ENCODE results near the gene RRP12.

Gene RRP12

DNA sequence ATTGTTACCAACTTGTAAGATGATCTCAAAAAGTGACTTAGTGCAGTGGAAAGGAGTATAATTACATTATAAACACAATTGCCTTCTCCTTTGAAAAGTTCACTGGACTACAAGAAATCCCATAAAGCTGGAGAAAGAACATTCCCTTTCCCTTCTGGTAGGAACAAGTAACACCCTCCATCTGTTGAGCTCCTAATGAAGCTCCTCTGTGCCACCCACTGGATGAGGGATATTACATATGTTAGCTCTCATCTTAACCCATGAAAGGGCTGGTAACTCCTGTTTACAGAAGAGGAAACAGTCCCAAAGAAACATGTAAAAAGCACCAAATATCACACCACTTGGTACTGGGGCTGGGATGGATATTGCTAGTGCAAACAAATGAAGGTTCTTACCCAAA is 32.9 kb upstream of the RRP12 start:
- no peak overlapping the region for H4K91ac ChIP-seq (ENCODE audit: low read depth, low read length)
- no peak overlapping the region for H2BK12ac ChIP-seq (ENCODE audit: low read length)
- peaks cover 1% of the 10 kb centered on the region for H3K79me2 ChIP-seq (ENCODE audit: control insufficient read depth, insufficient read depth, low read length, poor library complexity)
- no peak overlapping the region for H3K9ac ChIP-seq (ENCODE audit: low read length)
- peaks cover 42 to 56% of the 10 kb centered on the region in 2 experiments for H3K36me3 ChIP-seq (ENCODE audit: control insufficient read depth in 1 of 2, insufficient read depth in 2 of 2, low read length in 2 of 2)
- H2AK5ac ChIP-seq (ENCODE audit: low read length): no peak overlapping the region
- H3K4me2 ChIP-seq (ENCODE audit: low read length): no peak overlapping the region
- H3K27ac ChIP-seq (ENCODE audit: low read depth, low read length): no peak overlapping the region
- no peak overlapping the region for H3K23ac ChIP-seq (ENCODE audit: low read length)
- no peak overlapping the region for H2BK5ac ChIP-seq (ENCODE audit: low read depth, low read length, poor library complexity)
- no peak overlapping the region for H4K12ac ChIP-seq (ENCODE audit: low read depth, low read length)
- H3K9me3 ChIP-seq (ENCODE audit: insufficient read depth, low read depth, low read length): no peaks in the 10 kb centered on the region
- H3K79me1 ChIP-seq (ENCODE audit: low read length): no peaks in the 10 kb centered on the region
- H2AFZ ChIP-seq (ENCODE audit: insufficient read depth, low read length, poor library complexity): no peak overlapping the region
- H3K14ac ChIP-seq (ENCODE audit: low read length): no peak overlapping the region
- H3K18ac ChIP-seq (ENCODE audit: low read length): no peak overlapping the region
- no peaks in the 10 kb centered on the region for H3K27me3 ChIP-seq (ENCODE audit: insufficient read depth, low read length)
- no peaks in the 10 kb centered on the region for H3K4me1 ChIP-seq (ENCODE audit: control insufficient read depth in 1 of 2, insufficient read depth in 2 of 2, low read length in 2 of 2)
- no peak overlapping the region for H3K4me3 ChIP-seq (ENCODE audit: low read depth, low read length)
- no peak for DNase-seq
- no peak overlapping the region for H3K4ac ChIP-seq (ENCODE audit: low read depth, low read length)
- no peak overlapping the region for H4K8ac ChIP-seq (ENCODE audit: low read depth, low read length)
- H2BK120ac ChIP-seq (ENCODE audit: insufficient read depth, low read length, poor library complexity): no peak overlapping the region

GRCh38 chr10:97428572-97428981 is 27.4 kb upstream of the RRP12 start:
- H2BK120ac ChIP-seq (ENCODE audit: insufficient read depth, low read length, poor library complexity): no peak overlapping the region
- peaks cover 2 to 5% of the 10 kb centered on the region in 2 experiments for H3K4me1 ChIP-seq (ENCODE audit: control insufficient read depth in 1 of 2, insufficient read depth in 2 of 2, low read length in 2 of 2)
- WGBS (ENCODE audit: extremely low coverage, insufficient coverage, insufficient read length): no CpG with 5 or more reads among the region's 4 CpGs

DNA sequence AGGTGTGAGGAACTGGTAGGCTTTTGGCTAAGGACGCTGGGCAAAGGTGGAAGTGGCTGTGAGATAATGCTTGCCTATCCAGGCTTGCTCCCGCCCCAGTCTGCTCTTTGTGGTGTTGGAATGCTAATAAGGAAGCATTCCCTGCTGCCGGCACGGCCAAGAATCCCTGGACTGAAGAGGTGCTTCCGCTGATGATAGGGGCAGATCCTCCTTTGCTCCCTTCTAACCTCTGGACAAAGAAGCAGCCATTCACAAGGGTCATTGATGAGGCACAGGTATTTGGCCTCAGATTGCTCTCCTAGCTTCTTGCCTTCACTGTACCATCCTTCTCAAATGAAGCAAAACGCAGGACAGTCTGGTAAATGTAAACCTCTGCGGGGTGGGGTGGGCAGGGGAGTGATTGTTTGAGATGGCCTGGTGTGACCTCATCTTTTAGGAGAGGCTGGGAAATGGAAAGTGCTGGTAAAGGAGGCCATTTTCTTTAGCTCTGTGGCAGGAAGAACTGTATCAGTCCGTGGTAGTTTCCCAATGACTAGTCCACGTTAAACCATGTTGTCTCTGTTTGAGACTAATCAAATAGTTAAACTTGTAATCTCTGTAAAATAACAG is 26.5 kb upstream of the RRP12 start:
- Histone ChIP-seq H3K14ac (ENCODE audit: low read length) (peak overlapping the region; percentile 6), H3K36me3 (ENCODE audit: control insufficient read depth in 1 of 2, insufficient read depth in 2 of 2, low read length in 2 of 2) (peaks cover 12 to 21% of the 10 kb centered on the region in 2 experiments), H3K18ac (ENCODE audit: low read length) (no peak overlapping the region), H3K4me1 (ENCODE audit: control insufficient read depth in 1 of 2, insufficient read depth in 2 of 2, low read length in 2 of 2) (peaks cover 2 to 5% of the 10 kb centered on the region in 2 experiments), H4K91ac (ENCODE audit: low read depth, low read length) (no peak overlapping the region), H3K4ac (ENCODE audit: low read depth, low read length) (peak overlapping the region; percentile 29), H3K27me3 (ENCODE audit: insufficient read depth, low read length) (no peaks in the 10 kb centered on the region), H4K8ac (ENCODE audit: low read depth, low read length) (no peak overlapping the region), H2AK5ac (ENCODE audit: low read length) (no peak overlapping the region), H3K23ac (ENCODE audit: low read length) (no peak overlapping the region), H2BK120ac (ENCODE audit: insufficient read depth, low read length, poor library complexity) (no peak overlapping the region), H2AFZ (ENCODE audit: insufficient read depth, low read length, poor library complexity) (no peak overlapping the region), H3K79me1 (ENCODE audit: low read length) (peaks cover 12% of the 10 kb centered on the region), H3K4me2 (ENCODE audit: low read length) (peak overlapping the region; percentile 60), H2BK5ac (ENCODE audit: low read depth, low read length, poor library complexity) (no peak overlapping the region), H3K27ac (ENCODE audit: low read depth, low read length) (peak overlapping the region; percentile 60), H4K12ac (ENCODE audit: low read depth, low read length) (peak overlapping the region; percentile 0), H3K9ac (ENCODE audit: low read length) (no peak overlapping the region), H3K9me3 (ENCODE audit: insufficient read depth, low read depth, low read length) (no peaks in the 10 kb centered on the region), H2BK12ac (ENCODE audit: low read length) (no peak overlapping the region), H3K4me3 (ENCODE audit: low read depth, low read length) (peak overlapping the region; percentile 34), H3K79me2 (ENCODE audit: control insufficient read depth, insufficient read depth, low read length, poor library complexity) (peaks cover 14% of the 10 kb centered on the region)
- peak; percentile 64 to 74 for DNase-seq
- WGBS (ENCODE audit: extremely low coverage, insufficient coverage, insufficient read length): no CpG with 5 or more reads among the region's 9 CpGs

More at GRCh38 chr10:97428572-97428981, 27.4 kb upstream of the RRP12 start:
- Histone ChIP-seq H3K4me3 (ENCODE audit: low read depth, low read length) (no peak overlapping the region), H3K9me3 (ENCODE audit: insufficient read depth, low read depth, low read length) (no peaks in the 10 kb centered on the region), H4K12ac (ENCODE audit: low read depth, low read length) (no peak overlapping the region), H3K4ac (ENCODE audit: low read depth, low read length) (peak overlapping the region; percentile 57), H3K14ac (ENCODE audit: low read length) (no peak overlapping the region), H2AFZ (ENCODE audit: insufficient read depth, low read length, poor library complexity) (no peak overlapping the region), H4K8ac (ENCODE audit: low read depth, low read length) (no peak overlapping the region), H4K91ac (ENCODE audit: low read depth, low read length) (no peak overlapping the region), H2BK5ac (ENCODE audit: low read depth, low read length, poor library complexity) (no peak overlapping the region), H3K4me2 (ENCODE audit: low read length) (peak overlapping the region; percentile 70), H3K18ac (ENCODE audit: low read length) (no peak overlapping the region), H3K79me2 (ENCODE audit: control insufficient read depth, insufficient read depth, low read length, poor library complexity) (peaks cover 14% of the 10 kb centered on the region), H3K36me3 (ENCODE audit: control insufficient read depth in 1 of 2, insufficient read depth in 2 of 2, low read length in 2 of 2) (peaks cover 15 to 25% of the 10 kb centered on the region in 2 experiments), H2BK12ac (ENCODE audit: low read length) (no peak overlapping the region), H3K27me3 (ENCODE audit: insufficient read depth, low read length) (no peaks in the 10 kb centered on the region), H3K9ac (ENCODE audit: low read length) (no peak overlapping the region), H3K27ac (ENCODE audit: low read depth, low read length) (peak overlapping the region; percentile 37), H3K79me1 (ENCODE audit: low read length) (peaks cover 12% of the 10 kb centered on the region), H3K23ac (ENCODE audit: low read length) (no peak overlapping the region), H2AK5ac (ENCODE audit: low read length) (no peak overlapping the region)
- no peak for DNase-seq

DNA sequence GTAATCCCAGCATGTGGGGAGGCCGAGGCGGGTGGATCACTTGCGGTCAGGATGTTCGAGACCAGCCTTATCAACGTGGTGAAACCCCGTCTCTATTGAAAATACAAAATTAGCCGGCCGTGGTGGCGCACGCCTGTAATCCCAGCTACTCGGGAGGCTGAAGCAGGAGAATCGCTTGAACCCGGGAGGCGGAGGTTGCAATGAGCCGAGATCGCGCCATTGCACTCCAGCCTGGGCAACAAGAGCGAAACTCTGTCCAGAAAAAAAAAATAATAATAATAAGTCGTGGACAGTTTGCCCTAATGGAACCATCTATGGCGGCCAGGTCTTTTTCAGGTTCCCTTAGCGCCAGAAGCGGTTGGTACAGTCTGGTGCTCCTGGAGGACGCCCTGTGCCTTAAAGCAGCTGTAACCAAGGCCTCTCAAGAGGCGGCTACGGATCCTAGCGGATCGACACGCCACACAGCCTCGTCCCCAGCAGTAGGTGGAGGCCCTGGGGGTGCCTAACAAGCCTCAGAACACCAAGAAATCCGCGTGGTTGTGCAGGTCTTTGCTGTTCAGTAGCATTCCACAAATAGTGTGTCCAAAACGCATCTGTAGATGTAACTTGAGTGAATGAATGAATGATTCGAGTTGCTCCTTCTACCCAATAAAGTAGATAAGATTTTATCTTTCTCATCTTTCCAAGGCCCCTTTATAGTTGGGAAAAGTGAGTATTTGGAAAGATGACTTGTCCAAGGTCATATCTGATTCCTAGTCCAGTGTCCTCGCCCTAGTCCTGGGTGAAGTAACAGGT is 25.8 kb upstream of the RRP12 start:
- Histone ChIP-seq H3K27ac (ENCODE audit: low read depth, low read length) (peak overlapping the region; percentile 70), H4K91ac (ENCODE audit: low read depth, low read length) (peak overlapping the region; percentile 83), H3K79me1 (ENCODE audit: low read length) (peaks cover 12% of the 10 kb centered on the region), H2AFZ (ENCODE audit: insufficient read depth, low read length, poor library complexity) (peak overlapping the region; percentile 3), H2AK5ac (ENCODE audit: low read length) (peak overlapping the region; percentile 67), H2BK120ac (ENCODE audit: insufficient read depth, low read length, poor library complexity) (peak overlapping the region; percentile 70), H3K9ac (ENCODE audit: low read length) (peak overlapping the region; percentile 99), H3K4me3 (ENCODE audit: low read depth, low read length) (peak overlapping the region; percentile 91), H3K4ac (ENCODE audit: low read depth, low read length) (peak overlapping the region; percentile 95), H3K4me1 (ENCODE audit: control insufficient read depth in 1 of 2, insufficient read depth in 2 of 2, low read length in 2 of 2) (peaks cover 2 to 5% of the 10 kb centered on the region in 2 experiments), H3K36me3 (ENCODE audit: control insufficient read depth in 1 of 2, insufficient read depth in 2 of 2, low read length in 2 of 2) (peaks cover 12 to 19% of the 10 kb centered on the region in 2 experiments), H3K9me3 (ENCODE audit: insufficient read depth, low read depth, low read length) (no peaks in the 10 kb centered on the region), H3K23ac (ENCODE audit: low read length) (no peak overlapping the region), H4K8ac (ENCODE audit: low read depth, low read length) (peak overlapping the region; percentile 68), H3K79me2 (ENCODE audit: control insufficient read depth, insufficient read depth, low read length, poor library complexity) (peaks cover 14% of the 10 kb centered on the region), H3K14ac (ENCODE audit: low read length) (peak overlapping the region; percentile 91), H3K27me3 (ENCODE audit: insufficient read depth, low read length) (no peaks in the 10 kb centered on the region), H2BK5ac (ENCODE audit: low read depth, low read length, poor library complexity) (peak overlapping the region; percentile 79), H4K12ac (ENCODE audit: low read depth, low read length) (peak overlapping the region; percentile 26), H2BK12ac (ENCODE audit: low read length) (no peak overlapping the region), H3K4me2 (ENCODE audit: low read length) (peak overlapping the region; percentile 60), H3K18ac (ENCODE audit: low read length) (peak overlapping the region; percentile 78)
- DNase-seq: peak; percentile 41 to 75
- no CpG with 5 or more reads among the region's 34 CpGs for WGBS (ENCODE audit: extremely low coverage, insufficient coverage, insufficient read length)
